ENCODE data around the gene PRRG1.

DNA sequence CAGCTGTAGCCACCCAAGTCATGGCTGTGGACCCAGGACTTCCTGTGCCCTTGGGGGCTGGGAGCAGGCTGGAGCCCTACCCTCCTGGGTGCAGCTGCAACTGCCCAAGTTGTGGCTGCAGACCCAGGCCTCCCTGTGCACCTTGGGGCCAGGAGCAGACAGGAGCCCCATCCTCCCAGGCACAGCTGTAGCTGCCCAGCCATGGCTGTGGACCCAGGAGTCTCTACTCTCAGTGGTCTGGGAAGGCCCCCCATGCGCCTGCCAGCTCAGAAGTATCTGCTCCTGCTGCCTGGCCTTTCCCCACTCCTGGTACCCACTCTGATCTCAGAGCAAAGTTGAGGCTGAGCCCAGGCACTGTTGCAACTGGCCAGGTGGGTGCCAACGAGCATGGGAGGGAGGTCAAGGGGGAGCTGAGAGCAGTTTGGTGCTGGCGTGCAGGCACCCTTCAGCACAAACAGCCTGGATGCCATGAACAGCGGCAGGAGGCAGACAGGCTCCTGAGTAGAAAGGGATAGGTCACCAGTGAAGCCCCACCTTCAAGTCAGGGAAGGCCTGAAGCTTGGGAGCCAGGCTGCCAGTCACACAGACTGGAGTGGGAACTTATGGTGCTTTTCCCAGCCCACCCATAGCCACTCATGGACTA, 21.5 kb downstream of the PRRG1 start:
- TF ChIP-seq ZSCAN20 (CRISPR knock-in tag; IDR thresholded peaks at IDR 0.05; ENCODE audit: borderline replicate concordance) (no peak), TEAD2 (CRISPR knock-in tag; IDR thresholded peaks at IDR 0.05) (no peak), KAT7 (CRISPR knock-in tag; IDR thresholded peaks at IDR 0.05; ENCODE audit: borderline replicate concordance) (no peak), MIER3 (CRISPR knock-in tag; IDR thresholded peaks at IDR 0.05; ENCODE audit: borderline replicate concordance) (no peak), PBX3 (CRISPR knock-in tag; IDR thresholded peaks at IDR 0.05; ENCODE audit: borderline replicate concordance) (no peak)

Measured in HepG2 (cell line).